Activated naive CD4-positive, alpha-beta T cell treated with Interleukin-2 at 50 U/mL for 16 hours (primary cell): ENCODE results near the gene RPS2.
A peak's percentile ranks its signal among the peaks of the same experiment; 100 is the strongest.

Experiments
- DNase-seq: peaks from one replicate; pipeline ENCODE4 v3.0.0-alpha.2; 2020

The RPS2 gene

GRCh38 chr16:1998852-1999801 is 34.5 kb upstream of the RPS2 start:
- DNase-seq, result no peak

GRCh38 chr16:1998360-1998835 is 33.8 kb upstream of the RPS2 start:
- no peak for DNase-seq

GRCh38 chr16:1997494-1998359 is 33.1 kb upstream of the RPS2 start:
- no peak for DNase-seq

- no peak for DNase-seq
Measured at GRCh38 chr16:1993731-1994131, 29.1 kb upstream of the RPS2 start.

GRCh38 chr16:1992704-1993317 is 28.2 kb upstream of the RPS2 start:
- DNase-seq, result no peak

GRCh38 chr16:1991948-1992703 is 27.5 kb upstream of the RPS2 start:
- DNase-seq, result peak; percentile 96

GRCh38 chr16:1991588-1991947 is 26.9 kb upstream of the RPS2 start:
- DNase-seq, result no peak

- peak; percentile 48 for DNase-seq
Measured at GRCh38 chr16:1991135-1991551, 26.5 kb upstream of the RPS2 start.

- peak; percentile 45 for DNase-seq
Measured at GRCh38 chr16:1990351-1991134, 25.9 kb upstream of the RPS2 start.

- DNase-seq, result no peak
Measured at GRCh38 chr16:1990101-1990350, 25.4 kb upstream of the RPS2 start.

- DNase-seq, result no peak
Measured at GRCh38 chr16:1989209-1990100, 24.8 kb upstream of the RPS2 start, which contains the start of gene SYNGR3. Gene SYNGR3, plus strand, starts transcription at chr16:1989970. Its CDS starts 133 bp downstream, at chr16:1990103.

GRCh38 chr16:1987198-1987597 is 22.6 kb upstream of the RPS2 start:
- DNase-seq, result no peak

- no peak for DNase-seq
Measured at GRCh38 chr16:1985466-1986150, 21.0 kb upstream of the RPS2 start.

- DNase-seq, result no peak
Measured at GRCh38 chr16:1984347-1985225, 20.0 kb upstream of the RPS2 start.

GRCh38 chr16:1983544-1984346 is 19.1 kb upstream of the RPS2 start, which contains the start of gene GFER:
Gene GFER, plus strand, starts transcription at chr16:1984193. Its CDS starts 26 bp downstream, at chr16:1984219.
- DNase-seq, result peak; percentile 79

- DNase-seq, result no peak
Measured at GRCh38 chr16:1982991-1983543, 18.4 kb upstream of the RPS2 start.

- DNase-seq, result no peak
Measured at GRCh38 chr16:1982013-1982433, 17.4 kb upstream of the RPS2 start.

GRCh38 chr16:1981398-1981836 is 16.8 kb upstream of the RPS2 start, which contains the start of gene NOXO1:
Gene NOXO1, minus strand, starts transcription at chr16:1981469. Its CDS starts 290 bp downstream, at chr16:1981179.
- no peak for DNase-seq
